GM12878 (cell line): ENCODE data around the gene CRYBA1. TPM values are rescaled to one million over a fixed set of nuclear protein-coding genes. Genes with fewer than 3 reads are reported as not detected.

ENCODE experiments used
- ATAC-seq: fragments of 200-7000 bp; cut with Tn5 transposase; 3 replicates; pipeline ENCODE4 v1.9.1; 2020; ENCODE audit warnings: mild to moderate bottlenecking, moderate library complexity
- BruUV-seq: library from RNA; stranded (reverse); fragments of 400-500 nt; replicated peaks from 2 replicates; lab custom pipeline; 2021; lab: Mats Ljungman, UMichigan
- CTCF ChIA-PET: fragments of 300-600 bp; sonication (Branson Sonifier 250); formaldehyde crosslinking; extraction: SDS; loops from one replicate; lab custom pipeline; 2021; ENCODE audit warnings: inconsistent platforms; lab: Yijun Ruan, JAX
- POLR2A ChIA-PET: fragments of 350-600 bp; formaldehyde crosslinking; extraction: SDS; loops from one replicate; lab custom pipeline; 2021; ENCODE audit warnings: inconsistent platforms; lab: Charles Lee
- RAD21 ChIA-PET: fragments of 300-600 bp; sonication (Branson Sonifier 250); formaldehyde crosslinking; loops from one replicate; lab custom pipeline; 2023; ENCODE audit warnings: antibody characterized with exemption; ENCODE audit not compliant: unreplicated experiment; lab: Charles Lee
- SMC1A ChIA-PET: fragments of 300-600 bp; sonication (Branson Sonifier 250); formaldehyde crosslinking; loops from one replicate; lab custom pipeline; 2023; ENCODE audit not compliant: unreplicated experiment, uncharacterized antibody; lab: Charles Lee
- DNase-seq: peaks from one replicate; pipeline ENCODE4 v3.0.0-alpha.2; 2011; ENCODE audit warnings: low read depth, low spot score
- FAIRE-seq: peaks from 3 replicates; lab custom pipeline; 2011; peaks lifted over from hg19 to GRCh38; lab: Jason Lieb, UNC
- H2AFZ ChIP-seq: 2 replicates; pipeline ENCODE4 v1.6.0; 2011; ENCODE audit warnings: low read depth, low read length, control low read depth; ENCODE audit not compliant: control insufficient read depth
- H3K27ac ChIP-seq: 2 replicates; pipeline ENCODE4 v1.5.1; 2011; ENCODE audit warnings: control low read depth; ENCODE audit not compliant: control insufficient read depth, insufficient read depth
- H3K27me3 ChIP-seq, 2 experiments: replicated peaks in 1 of 2; 2 replicates each; pipeline versions ENCODE4 v1.6.0 to v1.6.1; 2011; ENCODE audit warnings: low read length in 1 of 2; ENCODE audit not compliant: control insufficient read depth in 2 of 2, insufficient read depth in 2 of 2
- H3K36me3 ChIP-seq, 2 experiments: 2 replicates each; pipeline ENCODE4 v1.5.1; 2011; ENCODE audit warnings: low read length in 1 of 2; ENCODE audit not compliant: control insufficient read depth in 2 of 2, insufficient read depth in 2 of 2
- H3K4me1 ChIP-seq: 2 replicates; pipeline ENCODE4 v1.6.1; 2011; ENCODE audit warnings: mild to moderate bottlenecking, low read length, moderate library complexity, mixed read lengths; ENCODE audit not compliant: control insufficient read depth, insufficient read depth
- H3K4me2 ChIP-seq: 2 replicates; pipeline ENCODE4 v1.6.0; 2011; ENCODE audit warnings: control low read depth; ENCODE audit not compliant: control insufficient read depth, insufficient read depth
- H3K4me3 ChIP-seq: fragments of 200-600 bp; sonication (generic); 2 replicates; pipeline ENCODE4 v1.5.1; 2016
- H3K79me2 ChIP-seq: 2 replicates; pipeline ENCODE4 v1.6.0; 2011; ENCODE audit warnings: low read length; ENCODE audit not compliant: control insufficient read depth, insufficient read depth
- H3K9ac ChIP-seq: 2 replicates; pipeline ENCODE4 v1.8.0; 2011; ENCODE audit warnings: low read length, control low read depth, mixed read lengths; ENCODE audit not compliant: control insufficient read depth, insufficient read depth
- H3K9me3 ChIP-seq: replicated peaks from 3 replicates; pipeline ENCODE4 v1.5.1; 2011; ENCODE audit warnings: mild to moderate bottlenecking, low read length; ENCODE audit not compliant: control insufficient read depth, insufficient read depth
- H4K20me1 ChIP-seq: 2 replicates; pipeline ENCODE4 v1.6.0; 2011; ENCODE audit not compliant: control insufficient read depth, insufficient read depth
- BACH1 ChIP-seq: fragments of 450-650 bp; IDR thresholded peaks from 2 replicates; pipeline ENCODE4 v1.6.1; 2017; ENCODE audit warnings: mild to moderate bottlenecking, borderline replicate concordance
- EZH2 ChIP-seq: IDR thresholded peaks from 2 replicates; pipeline ENCODE4 v1.6.1; 2012; ENCODE audit warnings: low read depth, mild to moderate bottlenecking, control low read depth, inconsistent platforms, low read length, borderline replicate concordance; ENCODE audit not compliant: control insufficient read depth
- HDAC2 ChIP-seq: fragments of 200-600 bp; sonication (generic); IDR thresholded peaks from 2 replicates; pipeline ENCODE4 v1.6.1; 2017
- RAD51 ChIP-seq: fragments of 450-650 bp; IDR thresholded peaks from 2 replicates; pipeline ENCODE4 v1.6.1; 2016; ENCODE audit warnings: moderate library complexity, mild to moderate bottlenecking, inconsistent platforms
- STAT3 ChIP-seq: IDR thresholded peaks from 2 replicates; pipeline ENCODE4 v1.6.1; 2011; ENCODE audit warnings: low read depth, low read length, improper control_type of control experiment
- SUPT20H ChIP-seq: IDR thresholded peaks from 2 replicates; pipeline ENCODE4 v1.6.1; 2011; ENCODE audit warnings: low read depth, mild to moderate bottlenecking, low read length, moderate library complexity, borderline replicate concordance; ENCODE audit not compliant: control insufficient read depth
- TAF1 ChIP-seq: IDR thresholded peaks from 2 replicates; pipeline ENCODE4 v1.6.1; 2011; ENCODE audit warnings: mild to moderate bottlenecking, low read depth, low read length, borderline replicate concordance
- TARDBP ChIP-seq: IDR thresholded peaks from 2 replicates; pipeline ENCODE4 v1.6.1; 2016; ENCODE audit warnings: borderline replicate concordance
- WGBS: methylation state at CpG from one replicate; pipeline ENCODE4 v1.1.6; 2016; ENCODE audit warnings: low lambda C conversion rate; ENCODE audit not compliant: insufficient replicate concordance, insufficient coverage; ENCODE audit errors: missing lambda C conversion rate; 5-methylcytosine and 5-hydroxymethylcytosine counted together
- in situ Hi-C: fragments of 300-500 bp; cut with MboI; formaldehyde crosslinking; loops from 9 replicates; pipeline ENCODE4 v1.14.3; 2018; ENCODE audit warnings: mixed read lengths
- intact Hi-C: fragments of 100-400 bp; cut with micrococcal nuclease; formaldehyde crosslinking; loops from one replicate; pipeline ENCODE4 v1.14.2; 2022; ENCODE audit not compliant: unreplicated experiment
- polyA plus RNA-seq, 11 experiments: library from polyadenylated mRNA; depleted of rRNA in 4 of 11; unstranded in 6 of 11; stranded (reverse) in 5 of 11; fragments of >200 nt; fragmentation: Nextera tagmentation in 4 of 11; fragmentation: Illumina TruSeq in 1 of 11; extraction: Ambion mirVana in 4 of 11; extraction: Trizol in 1 of 11; gene quantifications; 1 replicate in 1 of 11; 2 replicates in 10 of 11; pipeline versions ENCODE4 v1.2.1 to v1.2.3, GENCODE V29; 2011 to 2016; ENCODE audit warnings: inconsistent platforms in 2 of 11, missing spikeins in 2 of 11, low read depth in 1 of 11
- total RNA-seq, 4 experiments: library from RNA; depleted of rRNA in 3 of 4; stranded (reverse); fragments of >200 nt in 3 of 4; fragmentation: Illumina TruSeq in 1 of 4; extraction: Trizol in 1 of 4; gene quantifications; 2 replicates each; pipeline versions ENCODE4 v1.2.1 to v1.2.3, GENCODE V29; 2013 to 2021
- TF ChIP-seq, protein P1 (sequence below): fragments of 150-350 bp; IDR thresholded peaks from 2 replicates; pipeline ENCODE4 v1.6.1; 2016; ENCODE audit warnings: low read depth, low read length
- TF ChIP-seq, protein P2 (sequence below): fragments of 450-650 bp; IDR thresholded peaks from 2 replicates; pipeline ENCODE4 v1.6.1; 2018; ENCODE audit warnings: borderline replicate concordance, mild to moderate bottlenecking; ENCODE audit not compliant: partially characterized antibody
- TF ChIP-seq, protein P3 (sequence below): IDR thresholded peaks from 2 replicates; pipeline ENCODE4 v1.6.1; 2011; ENCODE audit warnings: borderline replicate concordance, low read depth, mild to moderate bottlenecking, moderate library complexity, low read length; ENCODE audit not compliant: insufficient read depth, poor library complexity, severe bottlenecking

The CRYBA1 gene
- total and polyA plus RNA-seq, 10 of the 15 experiments (the other 5 are each of a cell fraction or from before 2014, with no cell fraction given): not detected

DNA sequence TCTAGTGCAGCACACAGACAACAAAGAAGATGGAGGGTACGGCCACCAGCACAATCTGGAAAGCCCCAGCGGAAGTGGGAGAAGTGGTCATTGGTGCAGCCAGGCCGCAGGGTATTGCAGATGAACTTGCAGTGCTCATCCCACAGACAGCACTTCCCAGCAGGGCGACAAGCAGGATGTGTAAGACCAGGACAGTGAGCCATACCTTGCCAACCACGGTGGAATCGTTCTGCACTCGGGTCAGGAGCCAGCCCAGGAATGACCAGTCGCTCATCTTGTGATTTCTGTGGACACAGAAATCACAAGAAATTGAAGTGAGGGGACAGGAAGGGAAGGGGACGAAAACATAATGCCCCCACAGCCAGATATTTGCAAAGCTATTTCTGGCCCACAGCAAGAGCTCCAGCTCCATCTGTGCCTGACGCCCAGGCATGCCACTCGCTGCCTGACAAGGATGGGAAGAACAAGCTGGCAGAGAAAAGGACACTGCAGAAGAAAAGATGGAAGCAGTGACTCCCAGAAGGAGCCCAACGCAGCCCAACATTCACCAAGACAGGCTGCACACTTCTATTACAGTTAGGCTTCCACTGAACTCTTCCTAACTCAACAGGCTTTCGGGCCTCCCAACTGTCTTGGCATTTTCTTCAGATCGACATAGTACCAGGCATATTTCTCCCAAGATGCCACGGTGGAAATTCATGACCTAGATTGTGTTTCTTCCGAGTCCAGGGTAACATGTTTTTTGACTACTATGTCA is 49.0 kb upstream of the CRYBA1 start:
- no TSS peak for BruUV-seq
- Histone ChIP-seq H3K27me3 (no peaks in the 10 kb centered on the region), H3K79me2 (no peaks in the 10 kb centered on the region), H4K20me1 (no peaks in the 10 kb centered on the region), H3K4me3 (no peak overlapping the region), H3K36me3 (no peaks in the 10 kb centered on the region), H3K4me1 (peaks cover 15% of the 10 kb centered on the region), H2AFZ (no peak overlapping the region), H3K4me2 (no peak overlapping the region), H3K9ac (no peak overlapping the region), H3K27ac (no peak overlapping the region), H3K9me3 (no peaks in the 10 kb centered on the region)
- RAD21 ChIA-PET: interaction anchor here (1.3 kb wide), 1 partner anchor 49 kb away, joined by 3 read pairs; no protein-coding TSS in a partner anchor
- FAIRE-seq (no peak), DNase-seq (no peak), ATAC-seq (no peak)
- in situ Hi-C loops: no loop called here
- TF ChIP-seq, protein P1, sequence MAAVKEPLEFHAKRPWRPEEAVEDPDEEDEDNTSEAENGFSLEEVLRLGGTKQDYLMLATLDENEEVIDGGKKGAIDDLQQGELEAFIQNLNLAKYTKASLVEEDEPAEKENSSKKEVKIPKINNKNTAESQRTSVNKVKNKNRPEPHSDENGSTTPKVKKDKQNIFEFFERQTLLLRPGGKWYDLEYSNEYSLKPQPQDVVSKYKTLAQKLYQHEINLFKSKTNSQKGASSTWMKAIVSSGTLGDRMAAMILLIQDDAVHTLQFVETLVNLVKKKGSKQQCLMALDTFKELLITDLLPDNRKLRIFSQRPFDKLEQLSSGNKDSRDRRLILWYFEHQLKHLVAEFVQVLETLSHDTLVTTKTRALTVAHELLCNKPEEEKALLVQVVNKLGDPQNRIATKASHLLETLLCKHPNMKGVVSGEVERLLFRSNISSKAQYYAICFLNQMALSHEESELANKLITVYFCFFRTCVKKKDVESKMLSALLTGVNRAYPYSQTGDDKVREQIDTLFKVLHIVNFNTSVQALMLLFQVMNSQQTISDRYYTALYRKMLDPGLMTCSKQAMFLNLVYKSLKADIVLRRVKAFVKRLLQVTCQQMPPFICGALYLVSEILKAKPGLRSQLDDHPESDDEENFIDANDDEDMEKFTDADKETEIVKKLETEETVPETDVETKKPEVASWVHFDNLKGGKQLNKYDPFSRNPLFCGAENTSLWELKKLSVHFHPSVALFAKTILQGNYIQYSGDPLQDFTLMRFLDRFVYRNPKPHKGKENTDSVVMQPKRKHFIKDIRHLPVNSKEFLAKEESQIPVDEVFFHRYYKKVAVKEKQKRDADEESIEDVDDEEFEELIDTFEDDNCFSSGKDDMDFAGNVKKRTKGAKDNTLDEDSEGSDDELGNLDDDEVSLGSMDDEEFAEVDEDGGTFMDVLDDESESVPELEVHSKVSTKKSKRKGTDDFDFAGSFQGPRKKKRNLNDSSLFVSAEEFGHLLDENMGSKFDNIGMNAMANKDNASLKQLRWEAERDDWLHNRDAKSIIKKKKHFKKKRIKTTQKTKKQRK: no peak
- no peak for TF ChIP-seq SUPT20H
- no peak for TF ChIP-seq TARDBP
- TF ChIP-seq EZH2: no peak
- TF ChIP-seq RAD51: no peak
- TF ChIP-seq, protein P2, sequence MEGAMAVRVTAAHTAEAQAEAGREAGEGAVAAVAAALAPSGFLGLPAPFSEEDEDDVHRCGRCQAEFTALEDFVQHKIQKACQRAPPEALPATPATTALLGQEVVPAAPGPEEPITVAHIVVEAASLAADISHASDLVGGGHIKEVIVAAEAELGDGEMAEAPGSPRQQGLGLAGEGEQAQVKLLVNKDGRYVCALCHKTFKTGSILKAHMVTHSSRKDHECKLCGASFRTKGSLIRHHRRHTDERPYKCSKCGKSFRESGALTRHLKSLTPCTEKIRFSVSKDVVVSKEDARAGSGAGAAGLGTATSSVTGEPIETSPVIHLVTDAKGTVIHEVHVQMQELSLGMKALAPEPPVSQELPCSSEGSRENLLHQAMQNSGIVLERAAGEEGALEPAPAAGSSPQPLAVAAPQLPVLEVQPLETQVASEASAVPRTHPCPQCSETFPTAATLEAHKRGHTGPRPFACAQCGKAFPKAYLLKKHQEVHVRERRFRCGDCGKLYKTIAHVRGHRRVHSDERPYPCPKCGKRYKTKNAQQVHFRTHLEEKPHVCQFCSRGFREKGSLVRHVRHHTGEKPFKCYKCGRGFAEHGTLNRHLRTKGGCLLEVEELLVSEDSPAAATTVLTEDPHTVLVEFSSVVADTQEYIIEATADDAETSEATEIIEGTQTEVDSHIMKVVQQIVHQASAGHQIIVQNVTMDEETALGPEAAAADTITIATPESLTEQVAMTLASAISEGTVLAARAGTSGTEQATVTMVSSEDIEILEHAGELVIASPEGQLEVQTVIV: no peak
- TF ChIP-seq TAF1: no peak
- TF ChIP-seq HDAC2: no peak
- TF ChIP-seq, protein P3, sequence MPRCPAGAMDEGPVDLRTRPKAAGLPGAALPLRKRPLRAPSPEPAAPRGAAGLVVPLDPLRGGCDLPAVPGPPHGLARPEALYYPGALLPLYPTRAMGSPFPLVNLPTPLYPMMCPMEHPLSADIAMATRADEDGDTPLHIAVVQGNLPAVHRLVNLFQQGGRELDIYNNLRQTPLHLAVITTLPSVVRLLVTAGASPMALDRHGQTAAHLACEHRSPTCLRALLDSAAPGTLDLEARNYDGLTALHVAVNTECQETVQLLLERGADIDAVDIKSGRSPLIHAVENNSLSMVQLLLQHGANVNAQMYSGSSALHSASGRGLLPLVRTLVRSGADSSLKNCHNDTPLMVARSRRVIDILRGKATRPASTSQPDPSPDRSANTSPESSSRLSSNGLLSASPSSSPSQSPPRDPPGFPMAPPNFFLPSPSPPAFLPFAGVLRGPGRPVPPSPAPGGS: no peak
- no peak for TF ChIP-seq STAT3
- TF ChIP-seq BACH1: no peak
- 56% methylated on average over 16 of the region's 16 CpGs for WGBS
- intact Hi-C loops: no loop called here
- CTCF ChIA-PET: interaction anchor here (0.6 to 3.2 kb wide), 8 partner anchors 17 to 86 kb away, joined by 3 to 18 read pairs (median 6); partner anchors contain the start of gene MYO18A
- SMC1A ChIA-PET: interaction anchor here (1.2 kb wide), 1 partner anchor 49 kb away, joined by 5 read pairs; no protein-coding TSS in a partner anchor
- POLR2A ChIA-PET: interaction anchor here (0.5 kb wide), 1 partner anchor 16 kb away, joined by 3 read pairs; no protein-coding TSS in a partner anchor
